Transverse colon (tissue), 4 donors: ENCODE results near the gene PRRG1. TPM values are rescaled to one million over a fixed set of nuclear protein-coding genes. Genes with fewer than 3 reads are reported as not detected.
"Not testable (repeated sequence)": the region's sequence is repeated elsewhere in the genome, so short reads cannot be mapped to it uniquely, and the experiment has no call there.

Experiments
- DNase-seq: peaks from one replicate; pipeline ENCODE4 v3.0.0-alpha.2; 2019
- H3K27ac ChIP-seq, 4 donors: fragments of 200-600 bp; sonication (generic); 2 replicates each; pipeline ENCODE4 v1.5.1; 2016 to 2018; ENCODE audit warnings: inconsistent platforms in 4 of 4
- H3K27me3 ChIP-seq: fragments of 200-600 bp; sonication (generic); 2 replicates; pipeline ENCODE4 v1.5.1; 2017; ENCODE audit warnings: inconsistent platforms
- H3K36me3 ChIP-seq, 4 donors: fragments of 200-600 bp; sonication (generic); 2 replicates each; pipeline ENCODE4 v1.5.1; 2017 to 2019; ENCODE audit warnings: inconsistent platforms in 4 of 4
- H3K4me1 ChIP-seq, 4 donors: fragments of 200-600 bp; sonication (generic); 2 replicates each; pipeline ENCODE4 v1.5.1; 2017 to 2020; ENCODE audit warnings: inconsistent platforms in 4 of 4
- H3K4me3 ChIP-seq, 4 donors: fragments of 200-600 bp; sonication (generic); 1 replicate in 1 of 4; 2 replicates in 3 of 4; pipeline versions ENCODE4 v1.5.1 to v1.6.1; 2017 to 2019; ENCODE audit warnings: inconsistent platforms in 4 of 4
- H3K9me3 ChIP-seq, 2 donors: fragments of 200-600 bp; sonication (generic); 2 replicates each; pipeline ENCODE4 v1.5.1; 2017 to 2019; ENCODE audit warnings: inconsistent platforms in 2 of 2
- EP300 ChIP-seq: sonication (generic); formaldehyde crosslinking; IDR thresholded peaks from one replicate; pipeline ENCODE4 v1.6.1; 2017; ENCODE audit warnings: antibody characterized with exemption, low read depth
- POLR2A ChIP-seq: fragments of 450-650 bp; IDR thresholded peaks from one replicate; pipeline ENCODE4 v1.6.1; 2016; ENCODE audit warnings: antibody characterized with exemption, mild to moderate bottlenecking, moderate library complexity
- POLR2AphosphoS5 ChIP-seq, 3 donors: sonication (generic); formaldehyde crosslinking; IDR thresholded peaks; one replicate each; pipeline ENCODE4 v1.6.1; 2016; ENCODE audit warnings: antibody characterized with exemption in 3 of 3
- WGBS, 2 donors: methylation state at CpG; one replicate each; pipeline ENCODE4 v1.1.5; 2018; ENCODE audit warnings: low coverage in 1 of 2; 5-methylcytosine and 5-hydroxymethylcytosine counted together
- in situ Hi-C, 4 donors: fragments of 200-750 bp; cut with MboI; loops; one replicate each; pipeline versions ENCODE4 v1.15.0 to v1.15.1; 2017; ENCODE audit warnings: low sequenced_read_pairs in 3 of 4, low pct_ligation_motif_present in 1 of 4, low pct_unique_long_range_greater_than_20kb in 1 of 4
- intact Hi-C: fragments of 100-400 bp; cut with DNase I; formaldehyde crosslinking; loops from one replicate; pipeline ENCODE4 v1.15.1; 2023; ENCODE audit warnings: low total_unique reads
- total RNA-seq, 4 donors: library from RNA; depleted of rRNA; stranded (reverse); fragments of >200 nt; gene quantifications; one replicate each; pipeline ENCODE4 v1.1.0, GENCODE V29; 2016
- TF ChIP-seq, protein P1 (sequence below), 5 experiments: fragments of 200-600 bp in 3 of 5; fragments of 450-650 bp in 2 of 5; sonication (generic) in 3 of 5; IDR thresholded peaks; 1 replicate in 2 of 5; 2 replicates in 3 of 5; pipeline ENCODE4 v1.5.1; 2016 to 2017; ENCODE audit warnings: antibody characterized with exemption in 5 of 5, inconsistent platforms in 3 of 5, mild to moderate bottlenecking in 2 of 5, moderate library complexity in 1 of 5

Gene PRRG1
- 10 to 100 TPM in 3 of 4 donors, 1 to 10 TPM in 1; 5.4 to 14.6 (median 11.6) TPM for total RNA-seq

DNA sequence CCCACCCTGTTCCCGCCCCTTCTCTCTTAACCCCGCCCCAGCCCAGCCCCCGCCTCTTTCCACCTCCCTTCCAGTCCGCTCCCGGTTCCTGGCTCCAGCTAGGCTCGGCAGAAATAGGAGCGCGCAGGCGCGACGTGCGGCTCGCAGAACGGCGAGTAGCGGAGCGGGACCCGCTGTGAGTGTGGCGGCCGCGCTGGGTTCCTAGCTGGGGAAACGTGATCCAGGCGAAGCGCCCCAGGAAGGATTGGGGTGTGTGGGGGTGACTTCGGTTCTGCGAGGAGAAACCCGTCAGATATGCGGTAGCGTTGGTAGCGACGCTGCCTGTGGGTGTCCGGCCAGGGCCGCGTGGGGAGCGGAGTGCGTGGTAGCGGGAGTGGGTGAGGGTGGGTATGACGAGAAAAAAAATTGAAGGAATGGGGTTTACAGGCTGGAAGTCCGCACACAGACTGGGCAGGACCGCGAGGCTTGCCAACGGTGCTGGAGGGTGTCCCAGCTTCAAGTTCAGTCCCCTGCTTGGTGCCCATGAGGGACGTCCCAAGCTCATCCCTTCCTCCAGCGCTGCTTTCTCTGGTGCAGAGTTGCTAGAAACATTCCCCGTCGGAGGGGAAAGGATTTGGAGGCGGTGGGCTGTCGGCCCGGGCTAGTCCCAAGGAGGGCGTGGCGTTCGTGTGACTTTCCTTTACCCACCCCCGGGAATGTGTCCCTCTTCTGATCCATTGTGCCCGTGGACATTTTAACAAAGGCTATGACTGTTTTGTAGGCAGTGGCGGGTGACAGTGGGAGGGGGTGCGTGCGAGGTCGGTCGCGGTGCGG lies at the start of gene PRRG1:
Gene PRRG1, plus strand, starts transcription at position 144 of the 813 bp plus-strand sequence. CDS start 56,886 bp downstream, outside the sequence.
- in situ Hi-C loops: no loop called here
- Histone ChIP-seq H3K36me3 (no peaks in the 10 kb centered on the region), H3K9me3 (no peaks in the 10 kb centered on the region), H3K27me3 (no peaks in the 10 kb centered on the region), H3K27ac (peak within 1 kb of the TSS; percentile 84 to 88 (median 86)), H3K4me1 (peaks cover 0 to 6% (median 1%) of the 10 kb centered on the region in 4 donors), H3K4me3 (peak within 1 kb of the TSS; percentile 46 to 65 (median 53))
- DNase-seq: peak; percentile 77
- no peak for TF ChIP-seq EP300
- TF ChIP-seq, protein P1, sequence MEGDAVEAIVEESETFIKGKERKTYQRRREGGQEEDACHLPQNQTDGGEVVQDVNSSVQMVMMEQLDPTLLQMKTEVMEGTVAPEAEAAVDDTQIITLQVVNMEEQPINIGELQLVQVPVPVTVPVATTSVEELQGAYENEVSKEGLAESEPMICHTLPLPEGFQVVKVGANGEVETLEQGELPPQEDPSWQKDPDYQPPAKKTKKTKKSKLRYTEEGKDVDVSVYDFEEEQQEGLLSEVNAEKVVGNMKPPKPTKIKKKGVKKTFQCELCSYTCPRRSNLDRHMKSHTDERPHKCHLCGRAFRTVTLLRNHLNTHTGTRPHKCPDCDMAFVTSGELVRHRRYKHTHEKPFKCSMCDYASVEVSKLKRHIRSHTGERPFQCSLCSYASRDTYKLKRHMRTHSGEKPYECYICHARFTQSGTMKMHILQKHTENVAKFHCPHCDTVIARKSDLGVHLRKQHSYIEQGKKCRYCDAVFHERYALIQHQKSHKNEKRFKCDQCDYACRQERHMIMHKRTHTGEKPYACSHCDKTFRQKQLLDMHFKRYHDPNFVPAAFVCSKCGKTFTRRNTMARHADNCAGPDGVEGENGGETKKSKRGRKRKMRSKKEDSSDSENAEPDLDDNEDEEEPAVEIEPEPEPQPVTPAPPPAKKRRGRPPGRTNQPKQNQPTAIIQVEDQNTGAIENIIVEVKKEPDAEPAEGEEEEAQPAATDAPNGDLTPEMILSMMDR (IDR thresholded peaks at IDR 0.05): no peak
- peak; percentile 74 for TF ChIP-seq POLR2A
- TF ChIP-seq POLR2AphosphoS5 (IDR thresholded peaks at IDR 0.05): peak; percentile 78 to 88 (median 83)
- intact Hi-C loops: no loop called here
- 41% methylated on average over 61 of the region's 61 CpGs; no CpG with 5 or more reads in 1 of the 2 donors for WGBS, 2 donors

DNA sequence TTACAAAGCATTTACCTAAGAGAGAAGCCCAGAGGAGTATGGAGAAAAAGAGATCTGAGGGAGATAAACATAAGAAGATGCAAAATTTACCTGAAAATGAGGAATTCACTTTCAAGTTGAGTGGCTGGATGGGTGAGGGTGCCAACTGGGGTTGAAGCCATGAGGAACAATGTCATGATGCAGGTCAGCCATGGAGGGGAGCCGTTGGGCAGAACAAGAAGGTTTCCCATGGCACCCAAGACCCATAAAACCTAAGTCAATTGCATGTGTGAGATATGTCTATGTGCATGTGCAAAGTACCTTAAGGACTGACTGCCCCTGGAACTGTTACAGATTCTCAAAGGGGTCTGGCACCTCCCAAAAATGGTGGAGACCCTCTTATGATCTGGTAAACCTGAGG lies 46.6 kb upstream of the PRRG1 start:
- Histone ChIP-seq H3K9me3 (no peaks in the 10 kb centered on the region), H3K27ac (no peak overlapping the region), H3K27me3 (no peaks in the 10 kb centered on the region), H3K4me3 (no peak overlapping the region), H3K4me1 (no peaks in the 10 kb centered on the region), H3K36me3 (no peaks in the 10 kb centered on the region)
- TF ChIP-seq, protein P1 (IDR thresholded peaks at IDR 0.05): peak in 1 of 5 experiments; percentile 11
- TF ChIP-seq EP300: no peak
- peak; percentile 12 for DNase-seq
- intact Hi-C loops (no loop called here), in situ Hi-C loops (no loop called here)
- WGBS, 2 donors: 12% methylated on average over 1 of the region's 1 CpG; no CpG with 5 or more reads in 1 of the 2 donors

DNA sequence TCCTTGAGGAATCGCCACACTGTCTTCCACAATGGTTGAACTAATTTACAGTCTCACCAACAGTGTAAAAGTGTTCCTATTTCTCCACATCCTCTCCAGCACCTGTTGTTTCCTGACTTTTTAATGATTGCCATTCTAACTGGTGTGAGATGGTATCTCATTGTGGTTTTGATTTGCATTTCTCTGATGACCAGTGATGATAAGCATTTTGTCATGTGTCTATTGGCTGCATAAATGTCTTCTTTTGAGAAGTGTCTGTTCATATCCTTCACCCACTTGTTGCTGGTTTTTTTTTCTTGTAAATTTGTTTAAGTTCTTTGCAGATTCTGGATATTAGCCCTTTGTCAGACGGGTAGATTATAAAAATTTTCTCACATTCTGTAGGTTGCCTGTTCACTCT lies 43.9 kb upstream of the PRRG1 start:
- H3K36me3 ChIP-seq, H3K4me1 ChIP-seq, H3K27ac ChIP-seq, H3K4me3 ChIP-seq, H3K27me3 ChIP-seq, intact Hi-C loops, DNase-seq, H3K9me3 ChIP-seq, in situ Hi-C loops: not testable (repeated sequence)
- 76 to 80% methylated on average over 1 to 2 of the region's 2 CpGs for WGBS, 2 donors

DNA sequence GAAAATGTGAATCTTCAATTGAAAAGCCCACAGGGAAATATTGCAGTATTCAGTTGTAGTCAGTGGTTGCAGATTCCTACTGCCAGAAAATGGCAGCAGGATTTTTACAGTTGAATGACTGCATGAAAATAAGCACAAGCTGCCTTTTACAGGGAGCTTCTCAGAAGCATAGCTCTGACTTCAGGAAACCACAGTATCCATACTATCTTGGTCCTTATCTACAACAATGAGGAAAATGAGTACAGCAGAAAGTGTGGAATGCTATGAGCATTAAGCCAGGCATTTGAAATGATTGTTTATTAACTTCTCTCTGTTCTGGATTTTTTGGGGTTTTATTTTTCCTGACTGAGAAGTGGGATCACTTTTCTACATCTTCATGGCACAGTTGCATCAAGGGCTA lies 34.6 kb upstream of the PRRG1 start:
- no peak overlapping the region for H3K27ac ChIP-seq
- H3K27me3 ChIP-seq: no peaks in the 10 kb centered on the region
- intact Hi-C loops (no loop called here), in situ Hi-C loops (no loop called here)
- TF ChIP-seq POLR2AphosphoS5 (IDR thresholded peaks at IDR 0.05) (no peak), POLR2A (no peak), EP300 (no peak)
- TF ChIP-seq, protein P1 (IDR thresholded peaks at IDR 0.05): no peak
- no peak overlapping the region for H3K4me3 ChIP-seq
- H3K4me1 ChIP-seq: no peaks in the 10 kb centered on the region
- no peaks in the 10 kb centered on the region for H3K36me3 ChIP-seq
- no peaks in the 10 kb centered on the region for H3K9me3 ChIP-seq
- no peak for DNase-seq
